Tibial nerve (tissue), 3 donors: ENCODE measurements around the gene TMEM169.

Experiments used
- CTCF ChIP-seq, 5 experiments: fragments of 200-600 bp in 3 of 5; fragments of 450-650 bp in 2 of 5; sonication (generic) in 3 of 5; IDR thresholded peaks; one replicate each; pipeline ENCODE4 v1.5.1; 2016 to 2019; ENCODE audit warnings: antibody characterized with exemption in 5 of 5, mild to moderate bottlenecking in 3 of 5, moderate library complexity in 2 of 5
- POLR2A ChIP-seq, 2 donors: fragments of 450-650 bp; IDR thresholded peaks; one replicate each; pipeline ENCODE4 v1.6.1; 2017; ENCODE audit warnings: antibody characterized with exemption in 2 of 2, mild to moderate bottlenecking in 2 of 2, moderate library complexity in 2 of 2

GRCh38 chr2:216110620-216111019 is 28.9 kb downstream of the TMEM169 start:
- TF ChIP-seq CTCF (IDR thresholded peaks at IDR 0.05) (no peak), POLR2A (IDR thresholded peaks at IDR 0.05) (no peak)
